NCI-H1092 treated with DMSO at 0.1 percent for 48 hours (cell line): ENCODE data around the gene CPOX.

Source experiments
- DNase-seq: peaks from one replicate; lab custom pipeline; 2025; lab: John Stamatoyannopoulos, UW

The CPOX gene

GRCh38 chr3:98596087-98596486 lies 2.7 kb upstream of the CPOX start:
- DNase-seq = no peak

- no peak for DNase-seq
Observed at GRCh38 chr3:98594628-98595324, 1.4 kb upstream of the CPOX start.

- no peak for DNase-seq
Observed at GRCh38 chr3:98592345-98592935, 971 bp downstream of the CPOX start.

- no peak for DNase-seq
Observed at GRCh38 chr3:98589331-98590036, 3.9 kb downstream of the CPOX start.

GRCh38 chr3:98588065-98588464 lies 5.3 kb downstream of the CPOX start:
- DNase-seq = no peak

- no peak for DNase-seq
Observed at GRCh38 chr3:98587654-98588053, 5.8 kb downstream of the CPOX start.

- DNase-seq = no peak
Observed at GRCh38 chr3:98584547-98584946, 8.9 kb downstream of the CPOX start.

- no peak for DNase-seq
Observed at GRCh38 chr3:98583766-98584165, 9.6 kb downstream of the CPOX start.

- no peak for DNase-seq
Observed at GRCh38 chr3:98582042-98582441, 11.4 kb downstream of the CPOX start.

GRCh38 chr3:98581474-98581873 lies 11.9 kb downstream of the CPOX start:
- no peak for DNase-seq

- no peak for DNase-seq
Observed at GRCh38 chr3:98580401-98581386, 12.7 kb downstream of the CPOX start.

GRCh38 chr3:98577178-98577895 lies 16.1 kb downstream of the CPOX start:
- DNase-seq = no peak

- DNase-seq = no peak
Observed at GRCh38 chr3:98574132-98574531, 19.3 kb downstream of the CPOX start.

- no peak for DNase-seq
Observed at GRCh38 chr3:98573181-98573728, 20.2 kb downstream of the CPOX start.

- no peak for DNase-seq
Observed at GRCh38 chr3:98568402-98568801, 25.0 kb downstream of the CPOX start.

GRCh38 chr3:98567666-98568270 lies 25.6 kb downstream of the CPOX start:
- no peak for DNase-seq

GRCh38 chr3:98565843-98566242 lies 27.6 kb downstream of the CPOX start:
- no peak for DNase-seq

- DNase-seq = no peak
Observed at GRCh38 chr3:98565237-98565643, 28.2 kb downstream of the CPOX start.

- no peak for DNase-seq
Observed at GRCh38 chr3:98564282-98565005, 29.0 kb downstream of the CPOX start.

GRCh38 chr3:98563661-98564281 lies 29.6 kb downstream of the CPOX start:
- no peak for DNase-seq
